A673 (cell line): ENCODE data around the gene STING1. TPM values are rescaled to one million over a fixed set of nuclear protein-coding genes. Genes with fewer than 3 reads are reported as not detected.
"Not testable (repeated sequence)": the region's sequence is repeated elsewhere in the genome, so short reads cannot be mapped to it uniquely, and the experiment has no call there.

Experiments used
- BruUV-seq: library from RNA; stranded (reverse); fragments of 400-500 nt; replicated peaks from 2 replicates; lab custom pipeline; 2021; lab: Mats Ljungman, UMichigan
- CTCF ChIA-PET: fragments of 300-600 bp; sonication (Branson Sonifier 250); formaldehyde crosslinking; loops from one replicate; lab custom pipeline; 2022; ENCODE audit warnings: antibody characterized with exemption; lab: Charles Lee
- POLR2A ChIA-PET: fragments of 300-600 bp; sonication (Branson Sonifier 250); formaldehyde crosslinking; loops from one replicate; lab custom pipeline; 2022; ENCODE audit warnings: antibody characterized with exemption; ENCODE audit not compliant: low non-redundant PET; lab: Charles Lee
- DNase-seq: peaks from one replicate; pipeline ENCODE4 v3.0.0-alpha.2; 2015; ENCODE audit warnings: low spot score
- H3K27ac ChIP-seq: fragments of 200-600 bp; sonication (generic); 2 replicates; pipeline ENCODE4 v1.5.1; 2016; ENCODE audit warnings: mixed run types, low read depth, mild to moderate bottlenecking, mixed read lengths, antibody characterized with exemption, low read length; ENCODE audit not compliant: poor library complexity, severe bottlenecking
- H3K27me3 ChIP-seq: fragments of 200-600 bp; sonication (generic); replicated peaks from 2 replicates; pipeline ENCODE4 v1.6.1; 2017; ENCODE audit warnings: mixed run types, low read depth, mild to moderate bottlenecking, mixed read lengths, antibody characterized with exemption, low read length; ENCODE audit not compliant: insufficient read depth, poor library complexity
- H3K36me3 ChIP-seq: fragments of 200-600 bp; sonication (generic); 2 replicates; pipeline ENCODE4 v1.6.1; 2016; ENCODE audit warnings: mixed run types, mild to moderate bottlenecking, mixed read lengths, antibody characterized with exemption, low read length; ENCODE audit not compliant: insufficient read depth, poor library complexity, severe bottlenecking
- H3K4me1 ChIP-seq: fragments of 200-600 bp; sonication (generic); 2 replicates; pipeline ENCODE4 v1.6.1; 2017; ENCODE audit warnings: mixed run types, mild to moderate bottlenecking, mixed read lengths, antibody characterized with exemption, low read length; ENCODE audit not compliant: insufficient read depth, poor library complexity, severe bottlenecking
- H3K4me3 ChIP-seq: fragments of 200-600 bp; sonication (generic); 2 replicates; pipeline ENCODE4 v1.5.1; 2016; ENCODE audit warnings: low read depth, mixed run types, mild to moderate bottlenecking, mixed read lengths, low read length; ENCODE audit not compliant: poor library complexity, severe bottlenecking
- H3K9me3 ChIP-seq: fragments of 200-600 bp; sonication (generic); 2 replicates; pipeline ENCODE4 v1.6.1; 2016; ENCODE audit warnings: mixed run types, low read depth, mild to moderate bottlenecking, mixed read lengths, antibody characterized with exemption, low read length; ENCODE audit not compliant: poor library complexity, severe bottlenecking
- EZH2 ChIP-seq: fragments of 200-600 bp; sonication (generic); IDR thresholded peaks from 2 replicates; pipeline ENCODE4 v1.6.1; 2017; ENCODE audit warnings: borderline replicate concordance, low read depth, mild to moderate bottlenecking, mixed read lengths, antibody characterized with exemption, low read length; ENCODE audit not compliant: poor library complexity, severe bottlenecking
- intact Hi-C: fragments of 100-400 bp; cut with micrococcal nuclease; formaldehyde crosslinking; loops from one replicate; pipeline ENCODE4 v1.10.0; 2022; ENCODE audit not compliant: unreplicated experiment
- total RNA-seq: library from RNA; stranded (reverse); gene quantifications from 2 replicates; pipeline ENCODE4 v1.2.3, GENCODE V29; 2021
- TF ChIP-seq, protein P1 (sequence below): fragments of 300-800, 200-600 bp; sonication (generic); conservative IDR thresholded peaks from 2 replicates; pipeline ENCODE4 v1.5.1; 2017; ENCODE audit warnings: low read depth, mild to moderate bottlenecking, antibody characterized with exemption, low read length, moderate library complexity, mixed read lengths

Gene STING1
- total RNA-seq, 1 experiment from 2014 or later = 30.7 TPM

DNA sequence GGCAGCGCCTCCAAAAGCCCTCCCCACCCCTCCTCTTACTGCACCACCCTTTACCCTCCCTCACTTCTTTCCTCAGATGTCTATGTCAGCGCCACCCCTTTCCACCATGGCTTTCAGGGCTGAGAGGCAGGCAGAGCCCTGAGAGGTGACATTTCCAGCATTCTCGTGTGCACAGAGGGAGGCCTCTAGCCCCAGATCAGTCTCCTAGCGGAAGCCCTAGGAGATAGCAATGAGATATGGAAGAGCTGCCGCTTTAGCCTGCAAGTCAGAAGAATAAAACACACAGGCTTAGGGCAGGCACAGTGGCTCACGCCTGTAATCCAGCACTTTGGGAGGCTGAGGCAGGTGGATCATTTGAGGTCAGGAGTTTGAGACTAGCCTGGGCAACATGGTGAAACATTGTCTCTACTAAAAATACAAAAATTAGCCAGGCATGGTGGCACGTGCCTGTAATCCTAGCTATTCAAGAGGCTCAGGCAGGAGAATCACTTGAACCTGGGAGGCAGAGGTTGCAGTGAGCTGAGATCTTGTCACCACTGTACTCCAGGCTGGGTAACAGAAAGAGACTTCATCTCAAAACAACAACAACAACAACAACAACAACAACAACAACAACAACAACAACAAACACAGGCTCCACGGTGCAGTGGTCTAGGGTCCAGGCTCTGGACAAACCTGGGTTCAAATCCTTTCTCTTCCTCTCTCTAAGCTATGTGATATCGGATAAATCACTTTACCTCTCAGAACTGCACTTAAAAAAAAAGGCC, 3.7 kb downstream of the STING1 start:
- H3K27ac ChIP-seq, H3K4me3 ChIP-seq, CTCF ChIA-PET, intact Hi-C loops, BruUV-seq, H3K9me3 ChIP-seq, DNase-seq, H3K27me3 ChIP-seq: not testable (repeated sequence)
- Histone ChIP-seq H3K36me3 (peaks cover 20% of the 10 kb centered on the region), H3K4me1 (peaks cover 18% of the 10 kb centered on the region)
- POLR2A ChIA-PET = interaction anchor here (0.5 kb wide), 1 partner anchor 44 kb away, joined by 3 read pairs; no protein-coding TSS in a partner anchor

DNA sequence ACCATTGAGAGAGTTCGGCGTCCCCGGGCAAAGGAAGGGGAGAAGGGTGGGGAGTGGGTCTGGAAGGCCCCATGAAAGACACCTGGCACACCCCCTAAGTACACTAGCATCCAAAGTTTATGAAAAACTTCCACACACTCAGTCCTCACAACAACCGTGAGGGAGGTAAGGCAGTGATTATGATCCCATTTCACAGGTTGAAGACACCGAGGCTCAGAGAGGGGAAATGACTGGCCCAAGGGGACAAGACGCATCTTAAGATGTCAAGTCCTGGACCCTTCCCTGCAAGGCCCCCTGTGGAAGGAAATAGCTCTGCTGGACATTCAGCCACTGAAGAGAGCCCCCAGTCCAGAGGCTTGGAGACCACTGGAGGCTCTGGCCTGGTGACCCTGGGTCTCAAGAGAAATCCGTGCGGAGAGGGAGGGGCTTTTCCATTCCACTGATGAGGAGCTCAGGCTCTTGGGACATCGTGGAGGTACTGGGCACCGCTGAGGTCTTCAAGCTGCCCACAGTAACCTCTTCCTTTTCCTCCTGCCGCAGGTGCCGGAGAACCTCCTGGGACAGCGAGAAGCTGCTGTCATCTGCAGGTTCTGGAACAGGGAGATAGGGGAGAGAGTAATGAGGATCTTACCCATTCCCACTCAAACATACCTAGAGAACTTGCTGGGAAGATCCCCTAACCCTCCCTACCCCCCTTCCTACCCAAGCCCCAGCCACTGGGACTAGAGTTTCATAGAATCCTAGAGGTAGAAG, 6.5 kb downstream of the STING1 start:
- ChIA-PET CTCF (interaction anchor here (0.5 kb wide), 1 partner anchor 54 kb away, joined by 3 read pairs; no protein-coding TSS in a partner anchor), POLR2A (no interaction called here)
- H3K27ac ChIP-seq = no peak overlapping the region
- H3K4me3 ChIP-seq = no peak overlapping the region
- no TSS peak for BruUV-seq
- H3K36me3 ChIP-seq = peaks cover 20% of the 10 kb centered on the region
- no peak for DNase-seq
- H3K27me3 ChIP-seq = no peaks in the 10 kb centered on the region
- no peak for TF ChIP-seq EZH2
- TF ChIP-seq, protein P1, sequence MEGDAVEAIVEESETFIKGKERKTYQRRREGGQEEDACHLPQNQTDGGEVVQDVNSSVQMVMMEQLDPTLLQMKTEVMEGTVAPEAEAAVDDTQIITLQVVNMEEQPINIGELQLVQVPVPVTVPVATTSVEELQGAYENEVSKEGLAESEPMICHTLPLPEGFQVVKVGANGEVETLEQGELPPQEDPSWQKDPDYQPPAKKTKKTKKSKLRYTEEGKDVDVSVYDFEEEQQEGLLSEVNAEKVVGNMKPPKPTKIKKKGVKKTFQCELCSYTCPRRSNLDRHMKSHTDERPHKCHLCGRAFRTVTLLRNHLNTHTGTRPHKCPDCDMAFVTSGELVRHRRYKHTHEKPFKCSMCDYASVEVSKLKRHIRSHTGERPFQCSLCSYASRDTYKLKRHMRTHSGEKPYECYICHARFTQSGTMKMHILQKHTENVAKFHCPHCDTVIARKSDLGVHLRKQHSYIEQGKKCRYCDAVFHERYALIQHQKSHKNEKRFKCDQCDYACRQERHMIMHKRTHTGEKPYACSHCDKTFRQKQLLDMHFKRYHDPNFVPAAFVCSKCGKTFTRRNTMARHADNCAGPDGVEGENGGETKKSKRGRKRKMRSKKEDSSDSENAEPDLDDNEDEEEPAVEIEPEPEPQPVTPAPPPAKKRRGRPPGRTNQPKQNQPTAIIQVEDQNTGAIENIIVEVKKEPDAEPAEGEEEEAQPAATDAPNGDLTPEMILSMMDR = no peak
- intact Hi-C loops = no loop called here
- H3K4me1 ChIP-seq = peaks cover 14% of the 10 kb centered on the region
- H3K9me3 ChIP-seq = no peaks in the 10 kb centered on the region

DNA sequence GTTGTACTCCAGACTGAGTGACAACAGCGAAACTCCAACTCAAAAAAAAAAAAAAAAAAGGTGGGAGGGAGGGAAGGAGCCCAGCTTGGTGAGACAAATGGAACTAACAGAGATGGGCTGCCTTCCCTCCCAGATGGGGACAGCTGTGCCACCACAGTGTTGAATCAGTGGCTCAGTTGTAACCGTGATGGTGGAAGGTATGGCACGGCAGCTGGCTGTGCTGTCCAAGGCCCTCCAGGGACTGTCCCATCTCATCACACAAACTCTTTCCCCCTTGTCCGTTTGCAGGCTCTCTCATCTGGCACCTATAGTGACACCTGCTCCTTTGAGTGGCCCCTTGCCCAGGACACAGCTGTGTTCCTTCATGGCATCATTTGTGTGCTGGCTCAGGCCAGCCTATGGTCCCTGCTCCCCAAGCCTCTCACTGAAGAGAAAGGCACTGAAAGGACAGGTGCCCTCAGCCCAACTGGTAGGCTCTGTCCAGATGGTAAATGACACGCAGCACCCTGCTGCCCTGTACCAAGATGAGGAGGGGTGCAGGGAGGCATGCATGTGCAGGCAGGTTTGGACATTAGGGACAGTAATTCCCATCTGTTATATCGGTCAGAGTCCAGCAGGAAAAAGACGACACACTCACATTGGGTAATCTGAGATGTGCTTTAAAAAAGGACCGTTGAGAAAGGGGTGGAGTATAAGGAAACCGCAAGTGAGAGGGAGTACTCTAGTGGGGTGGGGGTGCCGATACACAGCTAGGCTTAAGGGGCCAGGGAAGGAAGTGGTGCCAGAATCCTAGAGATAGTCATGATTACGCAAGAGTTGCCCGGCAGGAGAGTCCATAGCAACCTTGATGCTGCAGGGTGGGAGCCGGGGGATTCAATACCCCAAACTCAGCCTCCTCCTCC, 7.4 kb downstream of the STING1 start:
- intact Hi-C loops = no loop called here
- Histone ChIP-seq H3K27ac (no peak overlapping the region), H3K4me3 (no peak overlapping the region), H3K36me3 (peaks cover 20% of the 10 kb centered on the region), H3K9me3 (no peaks in the 10 kb centered on the region), H3K27me3 (no peaks in the 10 kb centered on the region), H3K4me1 (peaks cover 14% of the 10 kb centered on the region)
- no TSS peak for BruUV-seq
- peak; percentile 28 for DNase-seq
- ChIA-PET POLR2A (no interaction called here), CTCF (no interaction called here)
- TF ChIP-seq, protein P1 = no peak
- TF ChIP-seq EZH2 = no peak
